ENCODE measurements around the gene OR52K1.

GRCh38 chr11:4527926-4528325 is 45.5 kb downstream of the OR52K1 start:
- TF ChIP-seq TAF1 (IDR thresholded peaks at IDR 0.05; ENCODE audit: low read depth, low read length) (no peak), POLR2A (IDR thresholded peaks at IDR 0.05; ENCODE audit: low read depth, low read length) (no peak), PAX5 (IDR thresholded peaks at IDR 0.05; ENCODE audit: insufficient read depth, low read length, severe bottlenecking) (no peak), POLR2AphosphoS5 (IDR thresholded peaks at IDR 0.05; ENCODE audit: low read depth, low read length) (no peak)
